HG03095 (cell line): ENCODE data around the gene IVD.
A peak's percentile ranks its signal among the peaks of the same experiment; 100 is the strongest.

Experiments
- ATAC-seq: cut with Tn5 transposase; IDR thresholded peaks from one replicate; pipeline ENCODE4 v1.9.1; 2021; ENCODE audit warnings: moderate library complexity; ENCODE audit not compliant: unreplicated experiment

The IVD gene

DNA sequence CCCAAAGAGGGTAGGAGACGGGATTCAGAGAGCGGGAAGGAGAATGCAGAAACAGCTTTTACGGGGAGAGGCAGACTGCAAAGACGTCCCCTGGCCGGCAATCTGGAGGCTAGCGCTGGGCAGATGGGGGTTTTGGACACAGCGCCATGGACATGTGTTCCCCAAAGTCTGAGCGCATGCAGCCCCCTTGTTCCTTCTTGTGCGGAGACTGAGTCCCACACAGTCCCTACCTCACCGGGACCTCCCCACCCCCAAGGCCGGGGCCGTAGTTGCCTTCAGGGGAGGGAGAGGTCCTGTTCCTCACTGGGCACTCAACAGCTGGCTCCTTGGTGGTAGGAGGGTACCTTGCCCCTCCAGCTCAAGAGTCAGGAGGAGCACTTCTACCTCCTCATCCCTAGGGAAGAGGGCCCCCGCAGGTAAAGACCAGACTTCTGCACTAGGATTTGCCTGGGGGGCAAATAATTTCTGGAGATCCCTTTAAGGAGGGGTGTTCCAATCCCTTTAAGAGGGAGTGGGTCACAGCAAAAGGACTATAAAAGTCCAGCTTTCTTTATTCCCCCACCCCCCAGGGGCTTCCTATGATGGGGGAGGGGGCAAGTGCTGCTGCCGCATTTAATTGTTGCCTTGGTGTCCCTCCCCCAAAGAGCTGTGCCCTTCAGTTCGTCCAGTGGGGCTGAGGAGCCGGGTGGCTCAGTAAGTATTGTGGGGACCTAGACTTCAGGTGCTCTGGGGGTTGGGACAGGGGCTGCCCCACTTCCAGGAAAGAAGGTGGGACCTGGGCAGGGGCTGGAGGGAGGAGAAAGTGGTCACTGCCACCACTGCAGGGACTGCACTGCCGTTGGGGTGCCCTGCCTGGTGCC lies 31.5 kb downstream of the IVD start:
- ATAC-seq: no peak

GRCh38 chr15:40437752-40438687 lies 32.4 kb downstream of the IVD start:
- no peak for ATAC-seq

DNA sequence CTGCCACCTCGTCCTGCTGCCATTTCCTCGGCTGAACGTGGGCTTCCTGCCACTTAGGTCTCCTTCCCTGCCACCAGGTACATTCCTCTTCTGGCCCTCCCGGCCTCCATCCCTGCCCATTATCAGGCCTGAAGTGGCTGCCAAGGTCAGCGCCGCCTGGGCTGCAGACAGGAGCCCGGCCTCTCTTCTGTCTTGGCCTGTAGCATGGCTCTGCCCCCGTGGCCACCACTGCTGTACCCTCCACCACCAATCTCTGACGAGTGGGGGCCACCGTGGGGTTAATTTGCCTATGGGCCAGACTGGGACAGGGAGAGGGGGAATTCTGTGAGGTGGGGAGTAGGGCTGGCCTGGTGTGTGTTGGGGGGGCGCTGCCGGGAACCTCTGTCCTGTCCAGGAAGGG lies 33.1 kb downstream of the IVD start:
- no peak for ATAC-seq

DNA sequence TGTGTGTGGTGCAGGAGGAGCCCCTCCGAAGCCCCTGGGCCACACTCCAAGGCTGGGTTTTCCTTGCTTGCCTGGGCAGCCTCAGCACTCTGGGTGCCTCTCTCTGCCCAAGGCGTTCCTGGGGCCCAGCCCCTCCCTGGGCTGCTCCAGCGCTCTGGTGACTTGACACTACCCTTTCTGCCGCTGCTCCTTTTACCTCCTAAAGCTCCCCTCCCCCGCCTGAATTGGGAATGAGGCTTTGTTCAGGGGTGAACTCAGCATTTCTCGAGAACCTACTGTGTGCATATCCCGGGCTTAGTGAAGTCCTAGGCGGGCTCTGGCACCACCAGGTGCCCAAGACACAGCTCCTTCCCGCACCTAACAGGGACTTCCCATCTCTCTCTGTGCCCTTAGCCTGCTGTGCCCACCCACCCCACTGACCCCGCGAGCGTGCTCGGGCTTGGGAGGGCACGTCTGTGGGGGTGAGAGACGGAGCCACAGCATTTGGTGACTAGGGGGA lies 33.9 kb downstream of the IVD start:
- ATAC-seq: no peak

DNA sequence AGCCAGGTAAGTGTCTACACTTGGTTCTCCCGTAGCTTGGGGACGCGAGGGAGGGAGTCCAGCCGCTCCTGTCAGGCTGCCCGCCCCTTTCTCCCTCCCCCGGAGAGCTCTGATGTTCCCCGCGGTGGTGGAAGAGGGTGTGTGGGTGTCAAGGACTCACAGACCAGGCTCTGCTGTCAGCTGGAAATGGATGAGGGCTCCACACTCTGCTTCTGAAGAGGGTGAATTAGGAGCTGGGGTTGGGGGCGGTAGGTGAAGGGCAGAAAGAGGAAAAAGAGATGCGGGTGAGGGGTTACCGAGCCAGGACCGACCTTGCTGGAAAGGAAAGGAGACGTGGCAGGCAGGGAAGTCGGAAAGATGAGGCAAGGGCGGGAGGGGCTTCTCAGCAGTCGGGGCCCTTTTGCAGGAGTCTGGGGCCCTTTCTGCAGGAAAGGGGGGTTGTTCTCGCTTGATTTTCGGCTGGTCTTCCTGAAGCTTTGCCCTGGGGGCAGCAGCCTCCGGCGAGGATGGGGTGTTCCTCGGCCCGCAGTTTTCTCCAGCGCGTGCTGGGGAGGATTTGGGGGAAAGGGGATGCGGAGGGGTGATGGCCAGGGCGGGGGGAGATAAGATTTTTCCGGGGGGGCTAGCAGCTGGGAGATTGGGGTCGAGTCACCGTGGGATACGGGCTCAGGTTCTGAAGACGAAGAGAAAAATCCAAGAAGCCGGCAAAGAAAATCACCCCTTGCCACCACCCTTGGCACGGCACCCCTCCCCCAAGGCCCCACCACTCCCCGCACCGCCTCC lies 34.6 kb downstream of the IVD start:
- ATAC-seq: no peak

DNA sequence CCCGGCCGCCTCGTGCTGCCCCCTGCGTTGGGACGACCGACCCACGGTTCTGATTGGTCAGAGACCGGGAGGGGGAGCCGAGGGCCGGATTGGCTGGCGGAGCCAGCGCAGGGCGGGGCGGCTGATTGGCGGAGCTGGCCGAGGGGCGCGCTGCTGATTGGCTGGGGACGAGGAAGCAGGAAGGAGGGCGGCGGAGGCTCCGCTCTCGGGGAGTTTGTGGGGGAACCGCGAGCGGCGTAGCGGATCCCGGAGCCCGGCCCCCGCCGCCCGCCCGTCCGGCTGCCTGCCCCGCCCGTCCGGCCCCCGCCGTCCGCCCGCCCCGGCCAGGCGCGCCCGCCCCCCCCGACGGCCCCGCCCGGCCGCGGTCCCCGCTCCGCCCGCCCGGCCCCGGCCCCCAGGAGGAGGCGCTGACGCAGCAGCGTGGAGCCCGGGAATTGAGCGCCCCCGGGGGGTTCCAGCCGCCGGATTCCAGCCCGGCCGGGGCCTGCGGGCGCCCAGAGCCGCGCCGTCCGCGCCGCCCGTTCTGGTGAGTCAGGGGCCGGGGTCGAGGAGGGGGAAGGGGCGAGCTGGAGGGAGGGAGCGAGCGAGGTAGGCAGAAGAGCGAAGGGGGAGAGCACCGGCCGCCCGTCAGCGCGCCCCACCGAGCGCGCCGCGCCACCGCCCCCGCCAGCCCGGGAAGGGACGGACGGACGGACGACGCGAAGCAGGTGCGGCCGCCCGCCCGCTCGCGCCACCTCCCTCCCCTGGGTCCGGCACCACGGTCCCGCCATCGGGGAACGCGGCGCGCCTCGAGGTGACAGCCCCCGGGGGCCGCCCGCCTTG lies 35.4 kb downstream of the IVD start, which contains the start of gene BAHD1:
BAHD1 (plus strand) TSS at position 211 of the 822 bp plus-strand sequence. CDS start 17,512 bp downstream, outside the sequence.
- peak; percentile 87 for ATAC-seq

GRCh38 chr15:40441565-40442531 lies 36.3 kb downstream of the IVD start:
- ATAC-seq: no peak

GRCh38 chr15:40443255-40443654 lies 37.7 kb downstream of the IVD start:
- no peak for ATAC-seq

DNA sequence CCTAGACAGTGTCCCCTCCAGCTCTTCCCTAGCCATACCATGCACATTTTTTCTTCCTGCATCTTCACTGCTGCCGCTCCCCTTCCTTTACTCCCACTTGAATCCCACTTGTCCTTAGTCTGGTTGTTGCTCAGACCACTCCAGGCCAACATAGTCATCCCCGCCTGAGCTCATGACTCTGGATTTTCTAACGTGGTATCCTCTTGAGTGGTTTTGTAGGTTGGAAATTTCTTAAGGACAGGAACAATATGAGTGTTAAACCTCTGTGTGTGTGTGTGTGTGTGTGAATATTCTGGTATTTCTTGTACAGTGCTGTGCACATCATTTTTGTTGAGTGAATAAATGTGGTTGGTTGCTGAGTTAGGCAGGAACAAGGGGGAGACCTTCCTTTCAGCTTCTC lies 38.3 kb downstream of the IVD start:
- ATAC-seq: no peak

GRCh38 chr15:40444736-40445135 lies 39.1 kb downstream of the IVD start:
- ATAC-seq: no peak

- ATAC-seq: no peak
Measured at GRCh38 chr15:40445421-40445922, 39.9 kb downstream of the IVD start.

DNA sequence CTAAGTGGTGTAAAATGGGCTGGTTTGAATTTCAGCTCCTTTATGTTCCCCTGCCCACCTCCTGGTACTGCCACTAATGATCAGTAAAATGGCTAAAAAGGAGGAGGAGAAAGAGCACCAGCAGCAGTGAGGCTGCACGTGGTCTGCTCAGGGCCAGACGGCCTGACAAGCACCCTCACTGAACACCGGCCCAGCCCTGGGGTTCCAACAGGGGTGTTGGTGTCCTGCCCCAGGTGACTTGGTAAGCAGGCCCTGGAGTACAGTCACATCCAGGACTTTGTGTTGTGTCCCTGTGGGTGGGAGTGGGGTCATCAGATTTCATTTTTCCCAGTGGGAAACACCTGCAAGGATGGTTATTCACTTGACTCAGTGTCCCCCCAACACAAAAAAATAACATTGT lies 40.5 kb downstream of the IVD start:
- no peak for ATAC-seq

GRCh38 chr15:40448354-40448753 lies 42.8 kb downstream of the IVD start:
- no peak for ATAC-seq

DNA sequence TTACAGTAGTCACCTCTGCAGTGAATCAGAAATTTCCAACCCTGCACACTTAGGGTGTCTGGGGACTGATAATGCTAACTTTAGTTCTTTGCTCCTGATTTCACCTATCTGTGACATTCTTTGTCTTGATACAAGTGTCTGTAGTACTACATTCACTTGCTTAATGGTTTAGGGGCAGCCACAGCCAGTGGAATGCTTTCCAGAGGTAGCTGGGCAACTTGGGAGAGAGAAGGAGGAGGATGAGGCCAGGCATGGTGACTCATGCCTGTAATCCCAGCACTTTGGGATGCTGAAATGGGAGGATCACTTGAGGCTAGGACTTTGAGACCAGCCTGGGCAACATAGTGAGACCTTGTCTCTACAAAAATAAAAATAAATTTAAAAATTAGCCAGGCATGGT lies 43.7 kb downstream of the IVD start:
- ATAC-seq: no peak

DNA sequence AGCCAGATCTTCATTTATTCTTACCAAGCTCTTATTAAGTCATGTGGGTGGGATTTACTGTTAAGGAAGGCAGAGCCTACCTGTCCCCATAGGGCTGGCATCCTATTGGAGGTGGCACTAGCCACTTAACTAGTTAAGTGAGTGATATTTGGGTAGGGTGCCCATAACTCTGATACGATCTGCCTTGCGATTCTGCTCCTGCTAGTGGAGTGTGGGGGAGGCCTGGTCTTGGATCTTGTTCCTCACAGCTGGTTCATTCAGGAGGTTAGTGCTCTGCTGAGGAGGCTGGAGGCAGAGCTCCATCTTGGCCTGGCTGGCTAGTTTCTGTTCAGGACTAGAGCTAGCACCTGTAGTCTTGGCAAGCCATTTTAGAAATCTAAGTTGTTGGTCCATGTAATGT lies 44.5 kb downstream of the IVD start:
- no peak for ATAC-seq

- no peak for ATAC-seq
Measured at GRCh38 chr15:40451527-40452158, 46.0 kb downstream of the IVD start.

GRCh38 chr15:40452296-40453090 lies 46.9 kb downstream of the IVD start:
- ATAC-seq: no peak
